BLaER1 (cell line): ENCODE data around the gene CIDEC.
"Not testable (repeated sequence)": the region's sequence is repeated elsewhere in the genome, so short reads cannot be mapped to it uniquely, and the experiment has no call there.

ENCODE experiments used
- H3K27ac ChIP-seq: shearing (Covaris generic); formaldehyde crosslinking; 2 replicates; pipeline ENCODE4 v1.8.1; 2022
- H3K27me3 ChIP-seq: shearing (Covaris generic); formaldehyde crosslinking; 2 replicates; pipeline ENCODE4 v1.8.1; 2022
- H3K36me3 ChIP-seq: shearing (Covaris generic); formaldehyde crosslinking; 2 replicates; pipeline ENCODE4 v1.8.1; 2022
- H3K4me1 ChIP-seq: shearing (Covaris generic); formaldehyde crosslinking; 2 replicates; pipeline ENCODE4 v1.8.1; 2022
- H3K4me2 ChIP-seq: shearing (Covaris generic); formaldehyde crosslinking; 2 replicates; pipeline ENCODE4 v1.8.1; 2022
- H3K4me3 ChIP-seq: shearing (Covaris generic); formaldehyde crosslinking; 2 replicates; pipeline ENCODE4 v1.8.1; 2022
- H3K9ac ChIP-seq: shearing (Covaris generic); formaldehyde crosslinking; 2 replicates; pipeline ENCODE4 v1.8.1; 2022
- H3K9me3 ChIP-seq: shearing (Covaris generic); formaldehyde crosslinking; 2 replicates; pipeline ENCODE4 v1.8.1; 2022
- H4K20me1 ChIP-seq: shearing (Covaris generic); formaldehyde crosslinking; 2 replicates; pipeline ENCODE4 v1.8.1; 2022
- Cebpa-rat ChIP-seq: shearing (Covaris generic); IDR thresholded peaks from 2 replicates; pipeline ENCODE4 v1.8.1; 2022

CIDEC gene

DNA sequence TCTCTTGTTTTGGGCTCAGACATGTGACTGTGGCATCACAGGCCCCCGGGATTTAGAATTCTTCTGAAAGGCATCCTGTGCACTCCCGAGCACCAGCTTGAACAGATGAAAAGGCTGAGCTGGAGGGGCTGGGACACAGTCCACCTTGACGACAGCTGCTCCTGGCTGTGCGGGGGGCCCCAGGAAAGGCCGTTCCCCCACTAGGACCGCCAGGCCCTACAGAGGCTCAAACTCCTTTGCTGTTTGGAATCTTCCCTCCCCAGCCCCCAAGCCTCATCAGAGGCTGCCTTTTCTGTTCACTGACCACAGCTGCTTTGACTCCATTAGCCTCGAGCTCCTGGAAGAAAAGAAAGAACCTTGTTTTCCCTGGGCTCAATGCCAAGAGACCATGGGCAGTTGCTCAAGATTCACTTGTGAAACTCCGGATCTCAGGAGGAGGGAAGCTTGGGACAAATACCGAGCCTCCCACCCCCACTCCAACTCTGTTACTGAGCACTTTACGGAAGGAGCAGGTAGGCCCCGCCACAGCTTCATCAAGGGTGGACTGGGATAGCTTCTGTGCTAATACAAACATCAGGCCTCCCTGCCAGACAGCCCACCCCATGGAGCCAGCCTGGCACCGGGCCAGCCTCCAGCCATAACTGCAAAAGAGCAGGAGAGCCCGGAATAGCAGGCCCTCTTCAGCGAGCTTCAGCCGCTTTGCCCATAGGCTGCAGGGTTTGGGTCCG, 15.7 kb downstream of the CIDEC start:
- Histone ChIP-seq H3K36me3 (no peaks in the 10 kb centered on the region), H3K4me3 (no peak overlapping the region), H3K27me3 (0 out of 2 replicates have a peak, but pooled peaks cover 9% of the 10 kb centered on the region), H3K9me3 (no peaks in the 10 kb centered on the region), H3K4me1 (peaks cover 9% of the 10 kb centered on the region; the same call in 1 of the 2 replicates), H3K27ac (no peak overlapping the region), H4K20me1 (no peaks in the 10 kb centered on the region), H3K9ac (no peak overlapping the region), H3K4me2 (no peak overlapping the region)
- no peak for TF ChIP-seq Cebpa-rat

DNA sequence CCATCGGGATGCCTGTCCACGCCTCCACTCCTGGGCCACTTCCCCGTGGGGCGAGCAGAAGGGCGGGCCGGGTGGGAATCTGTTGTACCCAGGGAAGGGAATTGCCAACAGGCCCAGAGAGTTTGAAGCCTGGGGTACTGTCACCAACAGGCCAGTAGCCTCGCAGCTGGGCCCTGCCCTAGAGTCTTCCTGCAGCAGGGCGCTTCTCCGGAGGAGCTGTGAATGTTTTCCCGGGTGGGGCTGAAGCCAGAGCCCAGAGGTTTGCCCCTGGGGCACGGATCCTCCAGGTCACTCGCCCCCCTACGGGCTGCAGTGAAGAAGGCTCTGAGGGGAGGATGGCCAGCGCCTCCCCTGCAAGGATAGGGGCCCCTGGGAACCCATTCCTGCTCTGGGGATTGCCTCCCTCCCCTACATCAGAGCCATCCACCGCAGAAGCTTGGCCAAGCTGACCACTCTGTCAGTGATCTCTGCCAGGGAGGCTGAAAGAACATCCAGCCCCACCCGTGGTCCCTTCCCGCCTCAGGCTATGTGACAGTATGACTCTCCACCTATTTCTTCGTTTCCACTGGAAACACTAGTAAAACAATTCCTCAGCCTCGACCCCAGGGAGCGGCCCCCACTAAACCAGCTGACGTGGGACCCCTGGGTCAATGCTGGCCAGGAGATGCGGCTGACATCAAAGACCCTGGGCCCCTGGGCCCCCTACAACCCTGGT, 16.8 kb downstream of the CIDEC start:
- no peaks in the 10 kb centered on the region for H3K36me3 ChIP-seq
- no peak for TF ChIP-seq Cebpa-rat
- H3K4me3 ChIP-seq, result no peak overlapping the region
- H3K9me3 ChIP-seq, result no peaks in the 10 kb centered on the region
- no peak overlapping the region for H3K4me2 ChIP-seq
- H3K4me1 ChIP-seq, result peaks cover 9% of the 10 kb centered on the region; the same call in 1 of the 2 replicates
- 0 out of 2 replicates have a peak, but pooled peaks cover 9% of the 10 kb centered on the region for H3K27me3 ChIP-seq
- H4K20me1 ChIP-seq, result no peaks in the 10 kb centered on the region
- H3K27ac ChIP-seq, result no peak overlapping the region
- H3K9ac ChIP-seq, result no peak overlapping the region

DNA sequence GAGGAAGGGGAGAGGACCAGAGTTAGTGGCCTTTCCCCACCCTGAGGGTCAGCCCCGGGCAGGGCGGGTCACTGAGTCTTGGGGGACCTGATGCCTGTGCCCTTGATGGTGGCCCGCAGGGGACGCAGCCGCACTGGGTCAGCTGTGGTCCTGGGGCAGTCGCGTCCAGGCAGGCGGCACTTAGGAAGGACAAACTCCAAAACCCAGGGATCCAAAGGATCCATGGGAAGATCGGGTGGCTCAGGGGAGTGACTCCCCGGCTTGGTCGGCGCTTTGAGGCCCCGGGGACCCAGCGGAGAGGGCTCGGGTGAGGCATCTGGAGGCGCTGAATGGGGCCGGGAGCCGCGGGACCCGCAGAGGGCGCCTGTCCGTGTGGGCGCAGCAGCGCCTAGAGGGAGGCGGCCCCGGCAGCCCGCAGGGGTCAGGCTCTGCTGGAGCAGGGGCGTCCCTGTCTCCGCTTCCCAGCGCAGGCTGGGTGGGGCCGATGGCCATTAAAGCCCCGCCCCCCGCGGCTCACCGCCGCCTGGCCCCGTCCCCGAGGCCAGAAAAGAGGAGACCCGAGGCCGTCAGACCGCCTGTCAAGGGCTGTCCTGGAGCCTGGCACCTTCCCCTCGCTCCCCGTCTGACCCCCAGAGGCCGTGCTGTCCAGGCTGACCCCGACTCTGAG, 17.5 kb downstream of the CIDEC start:
- 0 out of 2 replicates have a peak, but pooled peaks cover 9% of the 10 kb centered on the region for H3K27me3 ChIP-seq
- no peak overlapping the region for H3K4me3 ChIP-seq
- no peaks in the 10 kb centered on the region for H3K9me3 ChIP-seq
- no peaks in the 10 kb centered on the region for H3K36me3 ChIP-seq
- no peaks in the 10 kb centered on the region for H4K20me1 ChIP-seq
- peaks cover 9% of the 10 kb centered on the region; the same call in 1 of the 2 replicates for H3K4me1 ChIP-seq
- no peak overlapping the region for H3K27ac ChIP-seq
- H3K4me2 ChIP-seq, result peak overlapping the region; percentile 37
- TF ChIP-seq Cebpa-rat, result no peak
- H3K9ac ChIP-seq, result no peak overlapping the region

DNA sequence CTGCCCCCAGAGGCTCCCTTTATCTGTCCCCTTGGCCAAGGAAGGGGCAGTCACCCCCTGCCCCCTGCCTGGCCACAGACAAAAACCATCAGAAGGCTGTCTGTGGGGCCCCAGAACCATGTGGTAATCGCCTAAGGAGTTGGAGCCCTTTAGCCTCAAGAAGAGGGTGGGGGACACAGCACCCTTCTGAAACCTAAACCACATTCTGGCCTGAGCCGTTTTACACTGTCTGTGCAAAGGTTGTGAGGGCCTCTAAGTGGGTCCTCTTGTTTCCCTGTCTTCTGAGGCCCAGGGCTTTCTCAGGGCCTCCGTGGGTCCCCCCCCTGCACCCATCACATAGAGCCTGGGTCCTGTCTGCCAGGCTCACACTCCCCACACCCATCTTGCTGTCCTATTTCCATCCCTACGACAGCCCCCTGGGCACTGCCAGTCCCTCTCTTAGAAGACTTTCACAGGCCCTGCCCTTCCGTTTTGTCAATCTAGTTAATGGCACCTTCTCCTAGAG, 18.4 kb downstream of the CIDEC start:
- Histone ChIP-seq H3K9me3 (no peaks in the 10 kb centered on the region), H3K4me1 (peaks cover 9% of the 10 kb centered on the region; the same call in 1 of the 2 replicates), H3K4me2 (no peak overlapping the region), H3K9ac (no peak overlapping the region), H3K36me3 (no peaks in the 10 kb centered on the region), H3K27ac (no peak overlapping the region), H3K27me3 (0 out of 2 replicates have a peak, but pooled peaks cover 9% of the 10 kb centered on the region), H3K4me3 (no peak overlapping the region), H4K20me1 (no peaks in the 10 kb centered on the region)
- no peak for TF ChIP-seq Cebpa-rat

DNA sequence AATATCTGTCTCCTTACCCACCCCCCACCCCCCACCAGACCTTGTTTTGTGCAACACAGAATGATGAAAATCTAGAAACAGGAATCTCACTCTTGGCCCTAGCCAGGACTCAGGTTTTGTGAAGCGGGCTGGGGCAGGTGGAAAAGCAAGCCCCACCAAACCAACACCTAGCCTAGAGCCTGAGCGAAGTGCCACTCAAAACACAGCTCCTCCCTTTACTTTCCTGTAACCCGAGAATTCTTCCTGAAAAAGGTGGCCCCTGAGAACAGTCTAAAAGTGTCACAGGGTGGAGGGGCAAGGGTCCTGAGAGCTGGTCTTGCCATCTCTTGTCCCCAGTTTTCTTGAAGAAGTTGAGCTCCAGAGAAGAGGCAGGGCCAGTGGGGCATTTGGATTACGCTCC, 18.9 kb downstream of the CIDEC start:
- no peak overlapping the region for H3K9ac ChIP-seq
- no peaks in the 10 kb centered on the region for H3K9me3 ChIP-seq
- H3K4me1 ChIP-seq, result peaks cover 9% of the 10 kb centered on the region; the same call in 1 of the 2 replicates
- H3K27ac ChIP-seq, result no peak overlapping the region
- H4K20me1 ChIP-seq, result no peaks in the 10 kb centered on the region
- TF ChIP-seq Cebpa-rat, result no peak
- H3K36me3 ChIP-seq, result no peaks in the 10 kb centered on the region
- H3K27me3 ChIP-seq, result 0 out of 2 replicates have a peak, but pooled peaks cover 9% of the 10 kb centered on the region
- H3K4me3 ChIP-seq, result no peak overlapping the region
- H3K4me2 ChIP-seq, result no peak overlapping the region

DNA sequence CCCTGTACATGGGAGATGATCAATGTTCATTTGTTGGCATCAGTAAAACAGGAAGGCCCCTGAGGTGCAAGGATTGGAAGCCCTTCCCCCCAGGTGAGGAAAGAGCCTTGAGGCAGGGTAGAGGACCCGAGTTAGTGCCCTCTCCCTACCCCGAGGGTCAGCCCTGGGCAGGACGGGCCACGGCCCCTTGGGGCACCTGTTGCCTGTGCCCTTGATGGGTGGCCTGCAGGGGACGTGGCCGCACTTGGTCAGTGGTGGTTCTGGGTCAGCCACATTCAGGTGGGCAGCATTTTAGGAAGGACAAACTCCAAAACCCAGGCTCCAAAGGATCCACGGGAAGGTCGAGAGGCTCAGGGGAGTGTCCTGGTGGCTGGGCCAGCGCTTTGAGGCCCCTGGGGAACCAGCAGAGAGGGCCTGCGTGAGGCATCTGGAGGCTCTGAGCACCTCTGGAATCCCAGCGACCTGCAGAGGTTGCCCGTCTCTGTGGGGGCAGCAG, 20.5 kb downstream of the CIDEC start:
- Histone ChIP-seq H3K4me1 (peaks cover 7% of the 10 kb centered on the region; the same call in 1 of the 2 replicates), H3K27me3 (0 out of 2 replicates have a peak, but pooled peaks cover 9% of the 10 kb centered on the region), H3K27ac (no peak overlapping the region), H3K36me3 (no peaks in the 10 kb centered on the region), H3K4me2 (no peak overlapping the region), H3K4me3 (no peak overlapping the region), H3K9me3 (no peaks in the 10 kb centered on the region), H3K9ac (no peak overlapping the region), H4K20me1 (no peaks in the 10 kb centered on the region)
- TF ChIP-seq Cebpa-rat, result no peak

DNA sequence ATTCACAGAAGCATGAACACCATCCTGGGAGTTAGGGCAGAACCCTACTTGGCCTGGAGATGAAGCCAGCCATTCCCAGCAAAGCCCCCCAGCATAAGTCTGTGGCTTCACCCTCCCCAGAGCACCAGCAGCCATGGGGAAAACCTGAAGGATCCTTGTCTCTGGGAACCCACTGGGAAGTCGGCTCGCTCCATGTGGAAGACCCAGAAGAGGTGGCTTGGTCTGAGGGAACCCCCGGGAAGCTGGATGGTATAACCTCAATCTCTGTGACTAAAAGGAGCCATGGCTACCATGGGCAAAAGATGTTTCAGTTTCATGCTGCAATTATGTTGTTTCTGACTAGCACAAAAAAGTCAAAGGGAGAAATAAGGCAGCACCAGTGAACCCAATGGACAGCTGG, 24.5 kb downstream of the CIDEC start:
- H3K9me3 ChIP-seq, result no peaks in the 10 kb centered on the region
- no peaks in the 10 kb centered on the region for H4K20me1 ChIP-seq

DNA sequence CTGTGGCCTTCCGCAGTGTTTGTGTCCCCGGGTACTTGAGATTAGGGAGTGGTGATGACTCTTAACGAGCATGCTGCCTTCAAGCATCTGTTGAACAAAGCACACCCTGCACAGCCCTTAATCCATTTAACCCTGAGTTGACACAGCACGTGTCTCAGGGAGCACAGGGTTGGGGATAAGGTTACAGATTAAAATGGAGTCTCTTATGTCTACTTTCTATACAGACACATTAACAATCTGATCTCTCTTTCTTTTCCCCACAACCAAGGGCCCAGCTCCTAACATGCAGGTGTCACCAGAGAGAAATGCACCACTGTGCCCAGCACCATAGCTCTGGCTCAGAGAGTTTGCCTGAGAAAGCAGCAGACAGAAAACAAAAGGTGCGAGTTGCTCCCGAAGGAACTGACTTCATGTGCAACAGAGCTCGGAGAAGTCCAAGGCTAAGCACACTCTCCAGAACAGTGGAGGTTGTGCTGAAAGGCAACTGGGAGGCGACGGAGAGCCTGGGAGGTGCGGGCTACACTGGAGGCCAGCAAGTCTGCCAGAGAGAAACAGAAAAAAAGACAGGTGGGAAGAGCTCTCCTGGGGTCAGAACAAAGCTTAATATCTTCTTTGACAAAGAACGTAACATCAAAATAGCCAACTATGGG, 25.6 kb downstream of the CIDEC start:
- H3K36me3 ChIP-seq, H3K4me3 ChIP-seq, H3K27ac ChIP-seq, H4K20me1 ChIP-seq, H3K27me3 ChIP-seq, H3K4me2 ChIP-seq, H3K4me1 ChIP-seq, H3K9me3 ChIP-seq, H3K9ac ChIP-seq: not testable (repeated sequence)

More for the DNA sequence above, 24.5 kb downstream of the CIDEC start:
- Histone ChIP-seq H3K4me3 (no peak overlapping the region), H3K4me2 (no peak overlapping the region), H3K9ac (no peak overlapping the region), H3K4me1 (no peaks in the 10 kb centered on the region), H3K36me3 (no peaks in the 10 kb centered on the region), H3K27ac (no peak overlapping the region), H3K27me3 (no peaks in the 10 kb centered on the region)
- TF ChIP-seq Cebpa-rat, result no peak

DNA sequence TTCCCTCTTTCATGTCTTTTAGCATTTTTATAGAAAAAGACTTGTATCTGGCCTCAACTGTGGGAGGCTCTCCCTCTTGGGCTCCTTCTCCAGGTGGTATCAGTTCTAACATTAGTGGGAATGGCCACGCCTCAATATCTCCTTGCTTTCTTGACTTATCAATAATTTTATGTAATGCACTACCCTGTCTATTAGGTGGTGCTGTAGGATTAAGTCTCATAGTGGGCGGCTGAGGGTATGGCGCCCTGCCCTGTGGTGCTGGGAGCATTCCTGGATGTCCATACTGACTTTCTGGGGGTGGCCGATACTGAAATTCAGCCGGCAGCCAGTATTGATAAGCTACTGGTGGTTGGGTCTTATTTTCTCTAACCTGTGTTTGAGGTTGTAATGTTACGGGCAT, 27.5 kb downstream of the CIDEC start:
- Histone ChIP-seq H4K20me1 (no peaks in the 10 kb centered on the region), H3K4me3 (no peak overlapping the region), H3K27ac (no peak overlapping the region), H3K27me3 (no peaks in the 10 kb centered on the region), H3K36me3 (no peaks in the 10 kb centered on the region), H3K9me3 (no peaks in the 10 kb centered on the region), H3K4me1 (no peaks in the 10 kb centered on the region), H3K4me2 (no peak overlapping the region), H3K9ac (no peak overlapping the region)
- no peak for TF ChIP-seq Cebpa-rat

DNA sequence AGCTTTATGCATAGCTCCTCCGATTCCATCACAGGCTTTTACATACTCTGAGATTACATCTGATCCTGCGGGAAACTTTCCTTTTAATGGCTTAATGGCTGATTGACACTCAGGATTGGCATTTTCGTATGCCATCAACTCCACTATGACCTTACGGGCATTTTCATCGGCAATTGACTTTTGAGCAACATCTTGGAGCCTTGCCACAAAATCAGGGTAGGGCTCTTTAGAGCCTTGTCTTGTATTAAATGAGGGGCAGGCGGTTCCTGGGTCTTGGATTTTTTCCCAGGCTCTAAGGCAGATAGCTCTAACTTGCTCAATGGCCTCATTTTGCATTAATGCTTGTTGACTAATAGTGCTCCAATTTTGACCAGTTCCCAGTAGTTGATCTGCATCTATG, 28.1 kb downstream of the CIDEC start:
- not testable (repeated sequence) for H3K9ac ChIP-seq, H3K4me1 ChIP-seq, H3K27ac ChIP-seq, H3K36me3 ChIP-seq, H3K4me2 ChIP-seq, H3K9me3 ChIP-seq, H4K20me1 ChIP-seq, H3K4me3 ChIP-seq, H3K27me3 ChIP-seq

DNA sequence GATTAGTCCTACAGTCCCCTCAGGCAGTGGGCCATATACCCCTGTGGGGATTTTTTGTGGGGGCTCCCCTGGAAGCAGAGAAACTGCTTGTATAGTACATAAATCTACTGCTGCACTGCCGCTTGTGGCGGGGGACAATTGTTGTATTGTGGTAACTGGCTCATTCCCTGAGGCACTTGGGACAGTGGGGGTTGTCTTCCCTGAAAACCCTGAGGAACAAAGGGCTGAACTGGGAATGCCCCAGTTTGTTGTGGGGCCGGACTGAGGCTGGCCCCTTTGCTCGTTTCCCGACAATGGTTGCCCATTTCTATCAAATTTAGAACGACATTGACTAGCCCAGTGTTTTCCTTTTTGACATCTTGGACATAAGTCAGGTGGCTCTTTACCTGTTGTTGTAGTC, 28.7 kb downstream of the CIDEC start:
- not testable (repeated sequence) for H3K27ac ChIP-seq, H3K4me3 ChIP-seq, H3K36me3 ChIP-seq, H3K4me1 ChIP-seq, H4K20me1 ChIP-seq, H3K4me2 ChIP-seq, H3K27me3 ChIP-seq, H3K9me3 ChIP-seq, H3K9ac ChIP-seq

DNA sequence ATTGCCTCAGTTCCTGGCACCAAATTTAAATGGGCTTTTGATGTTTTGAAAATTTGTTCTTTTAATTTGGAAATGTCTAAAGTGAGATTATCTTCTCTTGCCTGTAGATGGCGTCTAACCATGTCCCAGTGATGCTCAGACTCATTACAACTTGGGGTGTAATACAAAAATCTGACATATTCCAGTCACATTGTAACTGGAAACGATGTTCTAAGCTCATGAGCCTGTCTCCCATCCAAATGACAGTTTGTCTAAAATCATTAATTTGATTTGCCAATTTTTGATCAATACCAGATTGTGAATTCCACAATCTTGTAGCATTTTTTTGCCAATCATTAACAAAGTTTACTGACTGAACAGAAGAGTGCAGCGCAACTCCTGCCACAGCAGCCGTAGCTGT, 31.2 kb downstream of the CIDEC start:
- not testable (repeated sequence) for H3K4me2 ChIP-seq, H3K9ac ChIP-seq, H4K20me1 ChIP-seq, H3K4me1 ChIP-seq, H3K9me3 ChIP-seq, H3K27ac ChIP-seq, H3K27me3 ChIP-seq, H3K4me3 ChIP-seq, H3K36me3 ChIP-seq

DNA sequence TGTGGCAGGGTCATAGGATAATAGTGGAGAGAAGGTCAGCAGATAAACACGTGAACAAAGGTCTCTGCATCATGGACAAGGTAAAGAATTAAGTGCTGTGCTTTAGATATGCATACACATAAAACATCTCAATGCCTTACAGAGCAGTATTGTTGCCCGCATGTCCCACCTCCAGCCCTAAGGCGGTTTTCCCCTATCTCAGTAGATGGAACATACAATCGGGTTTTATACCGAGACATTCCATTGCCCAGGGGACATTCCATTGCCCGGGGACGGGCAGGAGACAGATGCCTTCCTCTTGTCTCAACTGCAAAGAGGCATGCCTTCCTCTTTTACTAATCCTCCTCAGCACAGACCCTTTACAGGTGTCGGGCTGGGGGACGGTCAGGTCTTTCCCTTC, 32.2 kb downstream of the CIDEC start:
- H3K9me3 ChIP-seq, H3K36me3 ChIP-seq, H3K4me2 ChIP-seq, H3K27me3 ChIP-seq, H3K4me3 ChIP-seq, H4K20me1 ChIP-seq, H3K27ac ChIP-seq, H3K9ac ChIP-seq: not testable (repeated sequence)
- H3K4me1 ChIP-seq, result peaks cover 12% of the 10 kb centered on the region
